HepG2 (cell line): ENCODE data around the gene P2RY6. TPM values are rescaled to one million over a fixed set of nuclear protein-coding genes. Genes with fewer than 3 reads are reported as not detected.

Source experiments
- ARNTL ChIP-seq: sonication (generic); formaldehyde crosslinking; IDR thresholded peaks from 2 replicates; pipeline ENCODE4 v1.4.0; 2020; ENCODE audit warnings: mild to moderate bottlenecking, missing genetic modification reagents
- ELF4 ChIP-seq: sonication (generic); formaldehyde crosslinking; IDR thresholded peaks from 2 replicates; pipeline ENCODE4 v1.5.0; 2020; ENCODE audit warnings: missing genetic modification reagents, mild to moderate bottlenecking, moderate library complexity, borderline replicate concordance
- EZH2 ChIP-seq: conservative IDR thresholded peaks from 2 replicates; pipeline ENCODE4 v1.6.1; 2012; ENCODE audit warnings: mild to moderate bottlenecking, low read depth, low read length, moderate library complexity
- HOXA3 ChIP-seq: sonication (generic); formaldehyde crosslinking; IDR thresholded peaks from 2 replicates; pipeline ENCODE4 v1.5.0; 2020; ENCODE audit warnings: missing genetic modification reagents
- ISX ChIP-seq: sonication (generic); formaldehyde crosslinking; conservative IDR thresholded peaks from 2 replicates; pipeline ENCODE4 v1.5.0; 2020; ENCODE audit warnings: missing genetic modification reagents
- JDP2 ChIP-seq: sonication (generic); formaldehyde crosslinking; IDR thresholded peaks from 2 replicates; pipeline ENCODE4 v1.8.1; 2022; ENCODE audit warnings: missing genetic modification reagents, borderline replicate concordance
- KLF13 ChIP-seq: sonication (generic); formaldehyde crosslinking; IDR thresholded peaks from 2 replicates; pipeline ENCODE4 v1.4.0; 2020; ENCODE audit warnings: mild to moderate bottlenecking, missing genetic modification reagents
- MAF1 ChIP-seq: sonication (generic); formaldehyde crosslinking; IDR thresholded peaks from 2 replicates; pipeline ENCODE4 v1.5.0; 2020; ENCODE audit warnings: missing genetic modification reagents, borderline replicate concordance
- MYC ChIP-seq: sonication (generic); formaldehyde crosslinking; IDR thresholded peaks from 2 replicates; pipeline ENCODE4 v1.9.0; 2021; ENCODE audit warnings: missing genetic modification reagents, borderline replicate concordance
- MYNN ChIP-seq: sonication (generic); formaldehyde crosslinking; IDR thresholded peaks from 2 replicates; pipeline ENCODE4 v1.4.0; 2020; ENCODE audit warnings: mild to moderate bottlenecking, low read depth, missing genetic modification reagents
- NCOA2 ChIP-seq: sonication (generic); formaldehyde crosslinking; IDR thresholded peaks from 2 replicates; pipeline ENCODE4 v1.8.0; 2022; ENCODE audit warnings: inconsistent platforms
- RFX3 ChIP-seq: IDR thresholded peaks from 2 replicates; pipeline ENCODE4 v1.6.1; 2016; ENCODE audit warnings: missing biosample characterization, missing genetic modification reagents
- RFXAP ChIP-seq: sonication (generic); formaldehyde crosslinking; IDR thresholded peaks from 2 replicates; pipeline ENCODE4 v1.4.0; 2020; ENCODE audit warnings: missing genetic modification reagents, borderline replicate concordance
- SOX13 ChIP-seq, 3 experiments: fragments of 450-650 bp in 1 of 3; sonication (generic) in 1 of 3; formaldehyde crosslinking in 1 of 3; IDR thresholded peaks in 2 of 3; conservative IDR thresholded peaks in 1 of 3; 2 replicates each; pipeline versions ENCODE4 v1.5.0 to v1.6.1; 2016 to 2020; ENCODE audit warnings: antibody characterized with exemption in 1 of 3, mild to moderate bottlenecking in 1 of 3, missing compliant biosample characterization in 1 of 3, missing genetic modification reagents in 1 of 3, moderate library complexity in 1 of 3
- SP1 ChIP-seq, 2 experiments: fragments of 450-650 bp in 1 of 2; sonication (generic) in 1 of 2; formaldehyde crosslinking in 1 of 2; IDR thresholded peaks; 2 replicates each; pipeline versions ENCODE4 v1.4.0 to v1.6.1; 2016 to 2020; ENCODE audit warnings: missing genetic modification reagents in 1 of 2
- ZFX ChIP-seq: sonication (generic); formaldehyde crosslinking; IDR thresholded peaks from 2 replicates; pipeline ENCODE4 v1.4.0; 2020; ENCODE audit warnings: mild to moderate bottlenecking, low read depth, missing genetic modification reagents, moderate library complexity
- ZNF230 ChIP-seq: sonication (generic); formaldehyde crosslinking; IDR thresholded peaks from 2 replicates; pipeline ENCODE4 v1.4.0; 2020; ENCODE audit warnings: mild to moderate bottlenecking, missing genetic modification reagents
- ZZZ3 ChIP-seq: sonication (generic); formaldehyde crosslinking; IDR thresholded peaks from 2 replicates; pipeline ENCODE4 v1.4.0; 2020; ENCODE audit warnings: missing genetic modification reagents, mild to moderate bottlenecking, borderline replicate concordance
- polyA plus RNA-seq, 8 experiments: library from polyadenylated mRNA; depleted of rRNA in 3 of 8; stranded (reverse) in 7 of 8; unstranded in 1 of 8; fragments of >200 nt; fragmentation: Illumina TruSeq in 4 of 8; extraction: Trizol in 4 of 8; gene quantifications; 2 replicates each; pipeline versions ENCODE4 v1.2.1 to v1.2.3, GENCODE V29; 2011 to 2016; ENCODE audit warnings: low read depth in 4 of 8, missing spikeins in 1 of 8, mixed read lengths in 1 of 8; ENCODE audit not compliant: insufficient read depth in 1 of 8
- total RNA-seq, 5 experiments: library from RNA; depleted of rRNA; stranded (reverse); fragments of >200 nt; fragmentation: Illumina TruSeq; extraction: Trizol; gene quantifications; 2 replicates each; pipeline ENCODE4 v1.2.3, GENCODE V29; 2016; ENCODE audit warnings: low read depth in 1 of 5
- TF ChIP-seq, protein P1 (sequence below): sonication (generic); formaldehyde crosslinking; IDR thresholded peaks from 2 replicates; pipeline ENCODE4 v1.5.0; 2020; ENCODE audit warnings: missing genetic modification reagents
- TF ChIP-seq, protein P2 (sequence below): sonication (generic); formaldehyde crosslinking; conservative IDR thresholded peaks from 2 replicates; pipeline ENCODE4 v1.4.0; 2020; ENCODE audit warnings: missing genetic modification reagents
- TF ChIP-seq, protein P3 (sequence below): sonication (generic); formaldehyde crosslinking; IDR thresholded peaks from 2 replicates; pipeline ENCODE4 v1.5.0; 2020; ENCODE audit warnings: missing genetic modification reagents
- TF ChIP-seq, protein P4 (sequence below): sonication (generic); formaldehyde crosslinking; IDR thresholded peaks from 2 replicates; pipeline ENCODE4 v1.4.0; 2020; ENCODE audit warnings: missing genetic modification reagents

P2RY6 gene
- total and polyA plus RNA-seq, 2 of the 13 experiments (the other 11 are each of a cell fraction or from before 2014, with no cell fraction given) = 0.09 to 0.29 TPM

DNA sequence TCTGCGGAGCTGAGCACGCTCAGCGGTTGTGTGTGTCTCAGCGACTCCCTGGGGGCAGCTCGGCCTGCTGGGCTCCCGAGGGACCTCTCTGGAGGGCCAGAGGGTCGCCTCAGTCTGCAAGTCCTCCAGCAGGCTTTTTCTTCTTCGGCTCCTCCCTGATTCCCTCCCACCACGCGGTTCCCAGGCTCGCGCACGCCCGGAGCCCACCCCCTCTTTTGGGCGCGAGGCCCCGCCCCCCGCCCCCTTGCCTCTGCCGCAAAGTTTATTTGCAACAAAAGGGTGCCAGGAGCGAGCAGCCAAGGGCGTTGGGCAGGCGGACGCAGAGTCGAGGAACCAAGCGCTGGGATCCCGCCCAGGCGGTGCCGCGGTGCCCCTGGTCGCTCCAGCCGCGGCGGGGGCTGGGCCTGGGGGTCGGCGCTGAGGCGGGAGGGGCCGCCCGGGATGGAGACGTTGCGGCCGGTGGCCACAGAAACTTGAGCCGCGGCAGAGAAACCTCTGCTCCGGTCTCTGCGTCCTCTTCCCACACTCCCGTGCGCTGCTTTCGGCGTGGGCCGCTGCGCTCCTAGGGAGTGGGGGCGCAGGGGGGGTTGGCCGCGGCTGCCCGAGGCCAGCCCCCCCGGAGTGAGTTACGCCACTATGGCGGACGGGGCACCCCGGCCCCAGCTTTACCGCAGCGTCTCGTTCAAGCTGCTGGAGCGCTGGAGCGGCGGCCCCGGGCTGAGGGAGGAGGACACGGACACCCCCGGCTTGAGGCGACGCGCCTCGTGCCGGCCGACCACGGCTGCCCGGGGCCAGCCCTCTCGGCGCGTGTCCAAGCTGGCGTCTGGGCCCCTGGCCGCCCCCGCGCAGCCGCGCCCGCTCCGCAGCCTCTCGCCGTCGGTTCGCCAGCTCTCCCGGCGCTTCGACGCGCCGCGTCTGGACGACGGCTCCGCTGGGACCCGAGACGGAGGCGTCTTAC lies 36.1 kb downstream of the P2RY6 start, which contains the start of gene ARHGEF17 (continued):
- TF ChIP-seq, protein P1, sequence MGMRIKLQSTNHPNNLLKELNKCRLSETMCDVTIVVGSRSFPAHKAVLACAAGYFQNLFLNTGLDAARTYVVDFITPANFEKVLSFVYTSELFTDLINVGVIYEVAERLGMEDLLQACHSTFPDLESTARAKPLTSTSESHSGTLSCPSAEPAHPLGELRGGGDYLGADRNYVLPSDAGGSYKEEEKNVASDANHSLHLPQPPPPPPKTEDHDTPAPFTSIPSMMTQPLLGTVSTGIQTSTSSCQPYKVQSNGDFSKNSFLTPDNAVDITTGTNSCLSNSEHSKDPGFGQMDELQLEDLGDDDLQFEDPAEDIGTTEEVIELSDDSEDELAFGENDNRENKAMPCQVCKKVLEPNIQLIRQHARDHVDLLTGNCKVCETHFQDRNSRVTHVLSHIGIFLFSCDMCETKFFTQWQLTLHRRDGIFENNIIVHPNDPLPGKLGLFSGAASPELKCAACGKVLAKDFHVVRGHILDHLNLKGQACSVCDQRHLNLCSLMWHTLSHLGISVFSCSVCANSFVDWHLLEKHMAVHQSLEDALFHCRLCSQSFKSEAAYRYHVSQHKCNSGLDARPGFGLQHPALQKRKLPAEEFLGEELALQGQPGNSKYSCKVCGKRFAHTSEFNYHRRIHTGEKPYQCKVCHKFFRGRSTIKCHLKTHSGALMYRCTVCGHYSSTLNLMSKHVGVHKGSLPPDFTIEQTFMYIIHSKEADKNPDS (CRISPR knock-in tag) = no peak
- no peak for TF ChIP-seq ZNF230 (CRISPR knock-in tag)
- TF ChIP-seq MAF1 (CRISPR knock-in tag) = no peak
- TF ChIP-seq ARNTL (CRISPR knock-in tag) = no peak
- TF ChIP-seq, protein P2, sequence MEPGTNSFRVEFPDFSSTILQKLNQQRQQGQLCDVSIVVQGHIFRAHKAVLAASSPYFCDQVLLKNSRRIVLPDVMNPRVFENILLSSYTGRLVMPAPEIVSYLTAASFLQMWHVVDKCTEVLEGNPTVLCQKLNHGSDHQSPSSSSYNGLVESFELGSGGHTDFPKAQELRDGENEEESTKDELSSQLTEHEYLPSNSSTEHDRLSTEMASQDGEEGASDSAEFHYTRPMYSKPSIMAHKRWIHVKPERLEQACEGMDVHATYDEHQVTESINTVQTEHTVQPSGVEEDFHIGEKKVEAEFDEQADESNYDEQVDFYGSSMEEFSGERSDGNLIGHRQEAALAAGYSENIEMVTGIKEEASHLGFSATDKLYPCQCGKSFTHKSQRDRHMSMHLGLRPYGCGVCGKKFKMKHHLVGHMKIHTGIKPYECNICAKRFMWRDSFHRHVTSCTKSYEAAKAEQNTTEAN = no peak; the same call in 1 of the 2 replicates
- no peak for TF ChIP-seq JDP2 (CRISPR knock-in tag)
- TF ChIP-seq ISX (CRISPR knock-in tag) = no peak; the same call in 1 of the 2 replicates
- no peak for TF ChIP-seq EZH2
- TF ChIP-seq NCOA2 (CRISPR knock-in tag) = no peak; the same call in 1 of the 2 replicates
- TF ChIP-seq SP1 (IDR thresholded peaks at IDR 0.05) = no peak
- 0 out of 2 replicates have a peak, but pooled peaks have one; percentile 56 for TF ChIP-seq SP1 (CRISPR knock-in tag; IDR thresholded peaks at IDR 0.05)
- TF ChIP-seq SOX13 (IDR thresholded peaks at IDR 0.05) = no peak
- TF ChIP-seq SOX13 (CRISPR knock-in tag; conservative IDR thresholded peaks at IDR 0.05 in 1 of 2, IDR thresholded peaks at IDR 0.05 in 1 of 2) = 0 out of 4 replicates have a peak, but pooled peaks of 1 of the 2 experiments have one; percentile 1
- no peak for TF ChIP-seq MYNN (CRISPR knock-in tag)
- no peak for TF ChIP-seq ELF4
- no peak for TF ChIP-seq RFXAP (CRISPR knock-in tag)
- TF ChIP-seq KLF13 = no peak
- TF ChIP-seq ZZZ3 (CRISPR knock-in tag) = no peak
- peak; percentile 43; the same call in 1 of the 2 replicates for TF ChIP-seq MYC (CRISPR knock-in tag)
- TF ChIP-seq, protein P3, sequence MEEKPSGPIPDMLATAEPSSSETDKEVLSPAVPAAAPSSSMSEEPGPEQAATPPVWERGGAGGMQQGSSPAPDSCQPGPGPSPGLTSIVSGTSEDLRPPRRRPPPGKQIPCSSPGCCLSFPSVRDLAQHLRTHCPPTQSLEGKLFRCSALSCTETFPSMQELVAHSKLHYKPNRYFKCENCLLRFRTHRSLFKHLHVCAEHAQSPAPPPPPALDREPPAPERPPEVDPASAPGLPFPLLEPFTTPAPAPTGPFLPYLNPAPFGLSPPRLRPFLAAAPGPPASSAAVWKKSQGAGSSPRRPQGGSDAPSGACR (CRISPR knock-in tag) = no peak
- TF ChIP-seq, protein P4, sequence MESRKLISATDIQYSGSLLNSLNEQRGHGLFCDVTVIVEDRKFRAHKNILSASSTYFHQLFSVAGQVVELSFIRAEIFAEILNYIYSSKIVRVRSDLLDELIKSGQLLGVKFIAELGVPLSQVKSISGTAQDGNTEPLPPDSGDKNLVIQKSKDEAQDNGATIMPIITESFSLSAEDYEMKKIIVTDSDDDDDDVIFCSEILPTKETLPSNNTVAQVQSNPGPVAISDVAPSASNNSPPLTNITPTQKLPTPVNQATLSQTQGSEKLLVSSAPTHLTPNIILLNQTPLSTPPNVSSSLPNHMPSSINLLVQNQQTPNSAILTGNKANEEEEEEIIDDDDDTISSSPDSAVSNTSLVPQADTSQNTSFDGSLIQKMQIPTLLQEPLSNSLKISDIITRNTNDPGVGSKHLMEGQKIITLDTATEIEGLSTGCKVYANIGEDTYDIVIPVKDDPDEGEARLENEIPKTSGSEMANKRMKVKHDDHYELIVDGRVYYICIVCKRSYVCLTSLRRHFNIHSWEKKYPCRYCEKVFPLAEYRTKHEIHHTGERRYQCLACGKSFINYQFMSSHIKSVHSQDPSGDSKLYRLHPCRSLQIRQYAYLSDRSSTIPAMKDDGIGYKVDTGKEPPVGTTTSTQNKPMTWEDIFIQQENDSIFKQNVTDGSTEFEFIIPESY (CRISPR knock-in tag) = no peak
- no peak; the same call in 1 of the 2 replicates for TF ChIP-seq ZFX (CRISPR knock-in tag)
- TF ChIP-seq RFX3 (CRISPR knock-in tag) = no peak
- TF ChIP-seq HOXA3 (CRISPR knock-in tag) = peak; percentile 49; the same call in 1 of the 2 replicates
